Measurements from ENCODE around the gene PIP5K1C.
"Not testable (repeated sequence)": the region's sequence is repeated elsewhere in the genome, so short reads cannot be mapped to it uniquely, and the experiment has no call there.

Gene PIP5K1C

GRCh38 chr19:3661284-3662238 is 38.7 kb downstream of the PIP5K1C start:
- DNase-seq (ENCODE audit: low read depth, low spot score): no peak

- DNase-seq (ENCODE audit: low read depth, low spot score): no peak
Measured at GRCh38 chr19:3660493-3661219, 39.6 kb downstream of the PIP5K1C start.

GRCh38 chr19:3659746-3660112 is 40.5 kb downstream of the PIP5K1C start:
- no peak for DNase-seq (ENCODE audit: low read depth, low spot score)

- DNase-seq (ENCODE audit: low read depth, low spot score): no peak
Measured at GRCh38 chr19:3658870-3659745, 41.2 kb downstream of the PIP5K1C start.

- DNase-seq (ENCODE audit: low read depth, low spot score): no peak
Measured at GRCh38 chr19:3658004-3658869, 42.0 kb downstream of the PIP5K1C start.

- no peak for DNase-seq (ENCODE audit: low read depth, low spot score)
Measured at GRCh38 chr19:3657395-3657769, 42.9 kb downstream of the PIP5K1C start.

GRCh38 chr19:3656747-3657394 is 43.4 kb downstream of the PIP5K1C start:
- no peak for DNase-seq (ENCODE audit: low read depth, low spot score)

- DNase-seq (ENCODE audit: low read depth, low spot score): no peak
Measured at GRCh38 chr19:3656073-3656746, 44.1 kb downstream of the PIP5K1C start.

GRCh38 chr19:3655402-3656072 is 44.7 kb downstream of the PIP5K1C start:
- peak; percentile 68 for DNase-seq (ENCODE audit: low read depth, low spot score)

- no peak for DNase-seq (ENCODE audit: low read depth, low spot score)
Measured at GRCh38 chr19:3653865-3654513, 46.3 kb downstream of the PIP5K1C start.

- DNase-seq (ENCODE audit: low read depth, low spot score): no peak
Measured at GRCh38 chr19:3653081-3653795, 47.0 kb downstream of the PIP5K1C start.

GRCh38 chr19:3652422-3652821 is 47.8 kb downstream of the PIP5K1C start:
- DNase-seq (ENCODE audit: low read depth, low spot score): no peak

GRCh38 chr19:3651684-3652083 is 48.6 kb downstream of the PIP5K1C start:
- no peak for DNase-seq (ENCODE audit: low read depth, low spot score)

GRCh38 chr19:3649888-3650287 is 50.4 kb downstream of the PIP5K1C start:
- no peak for DNase-seq (ENCODE audit: low read depth, low spot score)

- DNase-seq (ENCODE audit: low read depth, low spot score): no peak
Measured at GRCh38 chr19:3648037-3648905, 52.0 kb downstream of the PIP5K1C start.

GRCh38 chr19:3647102-3647501 is 53.2 kb downstream of the PIP5K1C start:
- not testable (repeated sequence) for DNase-seq (ENCODE audit: low read depth, low spot score)

Measured in brain pericyte (primary cell).